H1 (cell line): Measurements from ENCODE around the gene PTGES2. TPM values are rescaled to one million over a fixed set of nuclear protein-coding genes. Genes with fewer than 3 reads are reported as not detected.

Experiments used
- BRCA1 ChIP-seq: IDR thresholded peaks from 2 replicates; pipeline ENCODE4 v1.6.1; 2012; ENCODE audit warnings: low read depth, low read length, improper control_type of control experiment
- PHF8 ChIP-seq: fragments of 200-600 bp; sonication (generic); conservative IDR thresholded peaks from 2 replicates; pipeline ENCODE4 v1.7.1; 2012; ENCODE audit warnings: low read depth, mild to moderate bottlenecking, inconsistent platforms, low read length, moderate library complexity
- SRF ChIP-seq: IDR thresholded peaks from 2 replicates; pipeline ENCODE4 v1.6.1; 2011; ENCODE audit warnings: mild to moderate bottlenecking, low read depth, low read length, moderate library complexity
- polyA plus RNA-seq, 7 experiments: library from polyadenylated mRNA; depleted of rRNA in 3 of 7; stranded (reverse) in 5 of 7; unstranded in 2 of 7; fragments of >200 nt in 5 of 7; fragments of 200-250 nt in 2 of 7; gene quantifications; 1 replicate in 5 of 7; 2 replicates in 1 of 7; 4 replicates in 1 of 7; pipeline versions ENCODE4 v1.2.1 to v1.2.3, GENCODE V29; 2011 to 2013; ENCODE audit warnings: missing spikeins in 2 of 7, mixed read lengths in 2 of 7
- total RNA-seq: library from RNA; stranded (reverse); fragmentation: NEBNext Ultra II Directional; extraction: Animal tissue kit (Norgen Biotek cat#: 25700); gene quantifications from 2 replicates; pipeline ENCODE4 v1.2.1, GENCODE V29; 2021

PTGES2 gene
- total and polyA plus RNA-seq, 2 of the 8 experiments (the other 6 are each of a cell fraction or from before 2014, with no cell fraction given), result 80.7 to 81.2 TPM

DNA sequence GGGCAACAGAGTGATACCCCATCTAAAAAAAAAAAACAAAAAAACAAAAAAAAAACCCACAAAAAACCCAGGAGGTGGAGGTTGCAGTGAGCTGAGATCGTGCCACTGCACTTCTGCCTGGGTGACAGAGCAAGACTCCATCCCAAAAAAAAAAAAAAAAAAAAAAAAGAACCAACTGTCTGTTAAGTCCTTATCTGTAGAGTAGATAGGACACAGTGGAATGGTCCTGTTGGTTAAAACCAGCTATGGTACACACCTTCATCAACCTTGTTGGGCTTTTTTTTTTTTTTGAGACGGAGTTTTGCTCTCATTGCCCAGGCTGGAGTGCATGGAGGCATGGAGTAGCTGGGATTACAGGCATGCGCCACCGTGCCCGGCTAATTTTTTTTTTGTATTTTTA lies 47.3 kb downstream of the PTGES2 start (continued):
- TF ChIP-seq SRF, result no peak
- no peak for TF ChIP-seq BRCA1
- no peak for TF ChIP-seq PHF8
